Activated B cell treated with CpG ODN at 0.5 μM for 24 hours (primary cell): Measurements from ENCODE around the gene ARMH3. TPM values are rescaled to one million over a fixed set of nuclear protein-coding genes. Genes with fewer than 3 reads are reported as not detected.

Source experiments
- ATAC-seq: fragments of 200-7000 bp; cut with Tn5 transposase; one replicate; pipeline ENCODE4 v1.10.0; 2021; ENCODE audit warnings: low read depth, mild to moderate bottlenecking, moderate library complexity
- CTCF ChIA-PET: fragments of 350-600 bp; sonication (Branson Sonifier 250); formaldehyde crosslinking; loops from one replicate; lab custom pipeline; 2021; ENCODE audit warnings: antibody characterized with exemption; lab: Charles Lee
- POLR2A ChIA-PET: fragments of 350-600 bp; sonication (Branson Sonifier 250); formaldehyde crosslinking; loops from one replicate; lab custom pipeline; 2021; ENCODE audit warnings: antibody characterized with exemption; lab: Charles Lee
- DNase-seq: peaks from one replicate; pipeline ENCODE4 v3.0.0; 2022
- H3K27ac Mint-ChIP-seq: one replicate; pipeline ENCODE4 v1.8.0; 2020; ENCODE audit warnings: mixed read lengths
- H3K27me3 Mint-ChIP-seq: one replicate; pipeline ENCODE4 v1.8.0; 2021; ENCODE audit warnings: mixed read lengths
- H3K36me3 Mint-ChIP-seq: one replicate; pipeline ENCODE4 v1.8.0; 2021; ENCODE audit warnings: low read depth, mixed read lengths
- H3K4me1 Mint-ChIP-seq: one replicate; pipeline ENCODE4 v1.8.0; 2021; ENCODE audit warnings: mixed read lengths
- H3K4me3 Mint-ChIP-seq: one replicate; pipeline ENCODE4 v1.8.0; 2020; ENCODE audit warnings: mild to moderate bottlenecking, mixed read lengths
- H3K9me3 Mint-ChIP-seq: one replicate; pipeline ENCODE4 v1.8.0; 2020; ENCODE audit warnings: mixed read lengths
- intact Hi-C: fragments of 100-400 bp; cut with micrococcal nuclease; formaldehyde crosslinking; loops from one replicate; pipeline ENCODE4 v1.15.1; 2024
- total RNA-seq: library from RNA; stranded (reverse); gene quantifications from 2 replicates; pipeline ENCODE4 v1.2.3, GENCODE V29; 2022
- TF ChIP-seq, protein P1 (sequence below): fragments of 200-600 bp; IDR thresholded peaks from one replicate; pipeline ENCODE4 v1.8.0; 2022; ENCODE audit warnings: antibody characterized with exemption, mild to moderate bottlenecking

ARMH3 gene
- total RNA-seq, 1 donor from 2014 or later: 35.4 TPM

DNA sequence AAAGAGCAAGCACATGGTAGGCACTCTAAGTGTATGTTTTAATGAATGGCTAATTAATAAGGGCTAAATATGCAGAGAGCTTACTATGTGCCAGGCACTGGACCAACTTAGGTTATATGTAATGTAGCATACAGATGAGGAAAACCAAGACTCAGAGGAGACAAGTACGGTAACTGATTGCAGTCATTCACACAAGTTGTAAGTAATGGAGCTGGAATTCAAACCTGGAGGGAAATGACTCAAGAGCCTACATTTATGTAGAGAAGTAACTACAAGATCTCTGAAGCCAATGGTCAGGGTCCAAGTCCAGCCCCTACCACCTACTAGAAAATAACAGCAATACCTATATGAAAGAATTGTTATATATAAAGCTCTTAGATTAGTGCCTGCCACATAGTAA is 115.1 kb downstream of the ARMH3 start:
- DNase-seq (no peak), ATAC-seq (no peak)
- no peaks in the 10 kb centered on the region for H3K9me3 Mint-ChIP-seq
- H3K27me3 Mint-ChIP-seq: no peaks in the 10 kb centered on the region
- H3K4me1 Mint-ChIP-seq: peaks cover 29% of the 10 kb centered on the region
- no peak overlapping the region for H3K27ac Mint-ChIP-seq
- intact Hi-C loops: no loop called here
- peaks cover 46% of the 10 kb centered on the region for H3K36me3 Mint-ChIP-seq
- POLR2A ChIA-PET: interaction anchor here (0.7 kb wide), 1 partner anchor 29 kb away, joined by 3 read pairs; no protein-coding TSS in a partner anchor
- no peak overlapping the region for H3K4me3 Mint-ChIP-seq
- TF ChIP-seq, protein P1, sequence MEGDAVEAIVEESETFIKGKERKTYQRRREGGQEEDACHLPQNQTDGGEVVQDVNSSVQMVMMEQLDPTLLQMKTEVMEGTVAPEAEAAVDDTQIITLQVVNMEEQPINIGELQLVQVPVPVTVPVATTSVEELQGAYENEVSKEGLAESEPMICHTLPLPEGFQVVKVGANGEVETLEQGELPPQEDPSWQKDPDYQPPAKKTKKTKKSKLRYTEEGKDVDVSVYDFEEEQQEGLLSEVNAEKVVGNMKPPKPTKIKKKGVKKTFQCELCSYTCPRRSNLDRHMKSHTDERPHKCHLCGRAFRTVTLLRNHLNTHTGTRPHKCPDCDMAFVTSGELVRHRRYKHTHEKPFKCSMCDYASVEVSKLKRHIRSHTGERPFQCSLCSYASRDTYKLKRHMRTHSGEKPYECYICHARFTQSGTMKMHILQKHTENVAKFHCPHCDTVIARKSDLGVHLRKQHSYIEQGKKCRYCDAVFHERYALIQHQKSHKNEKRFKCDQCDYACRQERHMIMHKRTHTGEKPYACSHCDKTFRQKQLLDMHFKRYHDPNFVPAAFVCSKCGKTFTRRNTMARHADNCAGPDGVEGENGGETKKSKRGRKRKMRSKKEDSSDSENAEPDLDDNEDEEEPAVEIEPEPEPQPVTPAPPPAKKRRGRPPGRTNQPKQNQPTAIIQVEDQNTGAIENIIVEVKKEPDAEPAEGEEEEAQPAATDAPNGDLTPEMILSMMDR: no peak
- CTCF ChIA-PET: interaction anchor here (1.2 to 1.8 kb wide), 3 partner anchors 18 to 101 kb away, joined by 3 to 5 read pairs (median 4); no protein-coding TSS in a partner anchor

DNA sequence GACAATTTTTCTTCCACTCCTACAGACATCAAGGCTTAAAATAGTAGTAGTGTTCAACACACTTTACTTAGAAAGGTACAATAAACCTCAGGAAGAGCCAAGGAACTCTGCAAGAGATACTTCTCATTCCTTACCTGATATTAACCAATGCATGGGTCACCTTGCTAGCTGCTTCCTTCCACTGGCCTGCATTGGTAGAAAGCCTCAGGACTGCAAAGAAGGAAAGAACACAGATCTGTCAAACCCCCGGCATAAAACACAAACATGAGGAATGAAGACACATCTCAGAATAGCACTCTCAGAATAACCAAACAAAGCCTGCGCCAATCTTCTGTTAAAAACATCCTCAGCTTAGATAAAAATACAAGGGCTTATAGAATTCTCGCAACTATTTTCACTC is 116.2 kb downstream of the ARMH3 start:
- Mint-ChIP-seq H3K4me1 (peaks cover 29% of the 10 kb centered on the region), H3K36me3 (peaks cover 41% of the 10 kb centered on the region), H3K9me3 (no peaks in the 10 kb centered on the region), H3K27ac (no peak overlapping the region), H3K4me3 (no peak overlapping the region), H3K27me3 (no peaks in the 10 kb centered on the region)
- TF ChIP-seq, protein P1: no peak
- intact Hi-C loops: loop anchor here (5.0 kb wide), 1 partner anchor 37 kb away; no protein-coding TSS in a partner anchor
- ChIA-PET POLR2A (interaction anchor here (0.8 kb wide), 1 partner anchor 32 kb away, joined by 3 read pairs; no protein-coding TSS in a partner anchor), CTCF (no interaction called here)
- DNase-seq (no peak), ATAC-seq (no peak)

DNA sequence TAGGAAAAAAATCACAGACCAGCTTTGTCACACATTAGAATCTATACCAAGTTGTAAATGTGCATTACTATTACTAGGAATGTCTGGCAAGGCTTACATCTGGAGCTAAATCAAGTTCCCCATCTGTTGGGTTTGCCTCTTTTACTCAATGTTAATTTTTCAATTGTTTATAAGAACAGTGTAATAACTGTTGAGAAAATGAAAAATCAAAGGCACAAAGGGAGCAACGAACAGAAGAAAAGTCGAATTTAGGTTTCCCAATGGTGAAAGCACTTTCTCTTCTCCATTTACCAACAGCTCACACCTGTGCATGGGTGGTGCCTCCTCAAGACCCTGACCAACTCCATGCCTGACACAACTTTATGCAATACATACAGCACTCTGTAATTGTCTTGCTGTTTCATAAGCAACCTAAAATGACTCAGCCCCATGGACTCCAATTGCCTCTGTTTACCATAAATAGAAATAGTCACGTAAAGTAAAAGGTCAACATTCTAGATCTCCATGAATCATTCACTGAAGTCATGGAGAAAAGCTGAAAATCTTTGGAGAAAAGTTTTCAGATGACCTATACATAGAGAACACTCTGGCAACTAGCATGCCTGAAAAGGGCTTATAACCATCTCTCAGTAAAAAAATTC is 116.8 kb downstream of the ARMH3 start:
- ATAC-seq: no peak
- intact Hi-C loops: loop anchor here (5.0 kb wide), 1 partner anchor 37 kb away; no protein-coding TSS in a partner anchor
- H3K27me3 Mint-ChIP-seq: no peaks in the 10 kb centered on the region
- H3K4me3 Mint-ChIP-seq: no peak overlapping the region
- H3K9me3 Mint-ChIP-seq: no peaks in the 10 kb centered on the region
- peaks cover 46% of the 10 kb centered on the region for H3K36me3 Mint-ChIP-seq
- ChIA-PET POLR2A (interaction anchor here (0.8 kb wide), 1 partner anchor 32 kb away, joined by 3 read pairs; no protein-coding TSS in a partner anchor), CTCF (no interaction called here)
- no peak for DNase-seq
- H3K4me1 Mint-ChIP-seq: peaks cover 34% of the 10 kb centered on the region
- TF ChIP-seq, protein P1: no peak
- H3K27ac Mint-ChIP-seq: no peak overlapping the region

DNA sequence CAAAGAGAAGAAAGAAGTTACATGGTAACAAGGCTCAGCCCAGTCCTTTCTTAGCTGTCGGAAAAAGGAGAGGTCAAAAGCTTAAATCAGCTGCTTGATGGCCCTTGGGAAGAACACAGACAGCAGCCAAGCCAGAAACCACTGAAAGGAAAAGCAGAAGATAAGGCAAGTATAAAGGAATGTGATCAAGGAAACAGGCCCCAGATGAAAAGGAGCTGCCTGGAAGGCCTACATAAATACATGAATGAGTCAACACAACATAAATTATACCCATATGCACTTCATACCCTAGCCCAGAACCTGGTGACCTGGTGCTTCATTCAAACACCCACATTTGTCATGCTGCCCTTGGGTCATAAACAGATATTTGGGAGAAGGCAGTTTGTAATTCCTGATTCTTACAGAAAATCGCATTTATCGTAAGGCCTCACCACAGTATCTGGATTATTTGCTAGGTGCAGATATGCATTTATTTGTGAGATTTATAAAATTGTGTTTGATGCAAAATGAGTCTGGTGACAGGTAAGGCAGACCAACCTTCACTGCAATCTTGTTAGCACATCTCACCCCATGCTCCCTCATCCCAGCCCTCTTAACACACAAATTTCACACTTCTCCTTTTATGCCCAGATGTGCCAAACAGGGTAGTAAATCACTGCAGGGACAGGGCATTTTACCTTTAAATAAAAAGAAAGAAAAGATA is 117.5 kb downstream of the ARMH3 start:
- H3K27me3 Mint-ChIP-seq: no peaks in the 10 kb centered on the region
- peaks cover 41% of the 10 kb centered on the region for H3K4me1 Mint-ChIP-seq
- DNase-seq (no peak), ATAC-seq (no peak)
- no peak overlapping the region for H3K4me3 Mint-ChIP-seq
- H3K9me3 Mint-ChIP-seq: no peaks in the 10 kb centered on the region
- ChIA-PET CTCF (no interaction called here), POLR2A (interaction anchor here (0.6 kb wide), 1 partner anchor 37 kb away, joined by 6 read pairs; no protein-coding TSS in a partner anchor)
- peaks cover 50% of the 10 kb centered on the region for H3K36me3 Mint-ChIP-seq
- TF ChIP-seq, protein P1: no peak
- intact Hi-C loops: loop anchor here (5.0 kb wide), 1 partner anchor 36 kb away; no protein-coding TSS in a partner anchor
- H3K27ac Mint-ChIP-seq: no peak overlapping the region

DNA sequence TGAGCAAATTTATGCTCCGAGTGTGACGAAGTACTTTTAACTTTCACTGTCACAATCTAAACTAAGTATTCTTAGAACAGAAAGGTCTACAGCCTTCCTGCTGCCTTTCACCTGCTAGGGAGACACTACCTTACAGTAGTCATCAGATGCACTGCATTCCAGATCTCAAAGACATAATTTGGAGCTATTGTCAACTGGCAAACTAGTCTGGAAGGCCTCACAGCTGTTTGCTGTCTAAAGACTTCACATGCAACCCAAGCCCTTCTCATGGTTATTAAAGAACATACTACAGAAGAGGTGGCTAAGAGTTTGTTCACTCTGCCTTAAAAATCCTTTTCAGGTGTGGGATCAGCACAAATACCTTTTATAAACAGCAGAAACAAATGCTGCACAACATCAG is 120.5 kb downstream of the ARMH3 start:
- H3K27me3 Mint-ChIP-seq: no peaks in the 10 kb centered on the region
- ATAC-seq (no peak), DNase-seq (no peak)
- peaks cover 48% of the 10 kb centered on the region for H3K36me3 Mint-ChIP-seq
- no peak overlapping the region for H3K4me3 Mint-ChIP-seq
- intact Hi-C loops: loop anchor here (5.0 kb wide), 1 partner anchor 33 kb away; no protein-coding TSS in a partner anchor
- ChIA-PET POLR2A (no interaction called here), CTCF (no interaction called here)
- no peaks in the 10 kb centered on the region for H3K9me3 Mint-ChIP-seq
- H3K27ac Mint-ChIP-seq: no peak overlapping the region
- TF ChIP-seq, protein P1: no peak
- H3K4me1 Mint-ChIP-seq: peaks cover 30% of the 10 kb centered on the region
